ENCODE results near the gene ZNF460.
A peak's percentile ranks its signal among the peaks of the same experiment; 100 is the strongest.

ZNF460 gene

GRCh38 chr19:57308514-57308913, 28.2 kb downstream of the ZNF460 start:
- no peak overlapping the region for H3K4me3 ChIP-seq (ENCODE audit: insufficient read depth, low read depth, low read length)
- H3K27ac ChIP-seq (ENCODE audit: insufficient read depth, low read depth, low read length, poor library complexity, severe bottlenecking) = no peak overlapping the region
- H3K27me3 ChIP-seq (ENCODE audit: control insufficient read depth, insufficient read depth, low read length, poor library complexity, severe bottlenecking) = peaks cover 9% of the 10 kb centered on the region
- no peaks in the 10 kb centered on the region for H3K9me3 ChIP-seq (ENCODE audit: control insufficient read depth, low read length)
- no peaks in the 10 kb centered on the region for H3K4me1 ChIP-seq (ENCODE audit: control insufficient read depth, insufficient read depth, low read length)
- H3K36me3 ChIP-seq (ENCODE audit: control insufficient read depth, insufficient read depth, low read length) = no peaks in the 10 kb centered on the region

GRCh38 chr19:57310792-57311191, 30.5 kb downstream of the ZNF460 start:
- no peaks in the 10 kb centered on the region for H3K4me1 ChIP-seq (ENCODE audit: control insufficient read depth, insufficient read depth, low read length)
- no peaks in the 10 kb centered on the region for H3K9me3 ChIP-seq (ENCODE audit: control insufficient read depth, low read length)
- 88 to 89% methylated on average over 2 of the region's 2 CpGs for WGBS, 2 experiments
- H3K4me3 ChIP-seq (ENCODE audit: insufficient read depth, low read depth, low read length) = no peak overlapping the region
- peaks cover 31% of the 10 kb centered on the region for H3K27me3 ChIP-seq (ENCODE audit: control insufficient read depth, insufficient read depth, low read length, poor library complexity, severe bottlenecking)
- H3K27ac ChIP-seq (ENCODE audit: insufficient read depth, low read depth, low read length, poor library complexity, severe bottlenecking) = no peak overlapping the region
- H3K36me3 ChIP-seq (ENCODE audit: control insufficient read depth, insufficient read depth, low read length) = no peaks in the 10 kb centered on the region

- Histone ChIP-seq H3K4me1 (ENCODE audit: control insufficient read depth, insufficient read depth, low read length) (no peaks in the 10 kb centered on the region), H3K36me3 (ENCODE audit: control insufficient read depth, insufficient read depth, low read length) (no peaks in the 10 kb centered on the region), H3K4me3 (ENCODE audit: insufficient read depth, low read depth, low read length) (no peak overlapping the region), H3K27me3 (ENCODE audit: control insufficient read depth, insufficient read depth, low read length, poor library complexity, severe bottlenecking) (peaks cover 61% of the 10 kb centered on the region), H3K9me3 (ENCODE audit: control insufficient read depth, low read length) (no peaks in the 10 kb centered on the region), H3K27ac (ENCODE audit: insufficient read depth, low read depth, low read length, poor library complexity, severe bottlenecking) (no peak overlapping the region)
- 81% methylated on average over 4 of the region's 4 CpGs for WGBS, 2 experiments
Observed at GRCh38 chr19:57314146-57314545, 33.9 kb downstream of the ZNF460 start.

- Histone ChIP-seq H3K36me3 (ENCODE audit: control insufficient read depth, insufficient read depth, low read length) (no peaks in the 10 kb centered on the region), H3K9me3 (ENCODE audit: control insufficient read depth, low read length) (no peaks in the 10 kb centered on the region), H3K27ac (ENCODE audit: insufficient read depth, low read depth, low read length, poor library complexity, severe bottlenecking) (no peak overlapping the region), H3K4me3 (ENCODE audit: insufficient read depth, low read depth, low read length) (no peak overlapping the region), H3K4me1 (ENCODE audit: control insufficient read depth, insufficient read depth, low read length) (peaks cover 8% of the 10 kb centered on the region), H3K27me3 (ENCODE audit: control insufficient read depth, insufficient read depth, low read length, poor library complexity, severe bottlenecking) (peaks cover 61% of the 10 kb centered on the region)
- 35 to 39% methylated on average over 29 of the region's 29 CpGs for WGBS, 2 experiments
Observed at GRCh38 chr19:57317503-57317902, 37.2 kb downstream of the ZNF460 start.

GRCh38 chr19:57319869-57320179, 39.5 kb downstream of the ZNF460 start:
- Histone ChIP-seq H3K4me3 (ENCODE audit: insufficient read depth, low read depth, low read length) (peak overlapping the region; percentile 72), H3K9me3 (ENCODE audit: control insufficient read depth, low read length) (no peaks in the 10 kb centered on the region), H3K27me3 (ENCODE audit: control insufficient read depth, insufficient read depth, low read length, poor library complexity, severe bottlenecking) (peaks cover 39% of the 10 kb centered on the region), H3K4me1 (ENCODE audit: control insufficient read depth, insufficient read depth, low read length) (peaks cover 8% of the 10 kb centered on the region), H3K27ac (ENCODE audit: insufficient read depth, low read depth, low read length, poor library complexity, severe bottlenecking) (peak overlapping the region; percentile 58), H3K36me3 (ENCODE audit: control insufficient read depth, insufficient read depth, low read length) (peaks cover 11% of the 10 kb centered on the region)
- 3 to 5% methylated on average over 1 of the region's 1 CpG for whole genome bisulfite sequencing, 2 experiments

GRCh38 chr19:57320180-57321084, 40.1 kb downstream of the ZNF460 start, which contains the start of gene ZNF543:
Gene ZNF543, plus strand, starts transcription at chr19:57320472. Its CDS starts 382 bp downstream, at chr19:57320854.
- Histone ChIP-seq H3K4me1 (ENCODE audit: control insufficient read depth, insufficient read depth, low read length) (peaks cover 8% of the 10 kb centered on the region), H3K27me3 (ENCODE audit: control insufficient read depth, insufficient read depth, low read length, poor library complexity, severe bottlenecking) (peaks cover 33% of the 10 kb centered on the region), H3K9me3 (ENCODE audit: control insufficient read depth, low read length) (no peaks in the 10 kb centered on the region), H3K36me3 (ENCODE audit: control insufficient read depth, insufficient read depth, low read length) (peaks cover 14% of the 10 kb centered on the region), H3K4me3 (ENCODE audit: insufficient read depth, low read depth, low read length) (peak within 1 kb of the TSS; percentile 72), H3K27ac (ENCODE audit: insufficient read depth, low read depth, low read length, poor library complexity, severe bottlenecking) (peak within 1 kb of the TSS; percentile 58)
- 1% methylated on average over 71 of the region's 71 CpGs for WGBS, 2 experiments

- H3K4me1 ChIP-seq (ENCODE audit: control insufficient read depth, insufficient read depth, low read length) = peaks cover 8% of the 10 kb centered on the region
- H3K27me3 ChIP-seq (ENCODE audit: control insufficient read depth, insufficient read depth, low read length, poor library complexity, severe bottlenecking) = peaks cover 26% of the 10 kb centered on the region
- no peaks in the 10 kb centered on the region for H3K9me3 ChIP-seq (ENCODE audit: control insufficient read depth, low read length)
- peak overlapping the region; percentile 72 for H3K4me3 ChIP-seq (ENCODE audit: insufficient read depth, low read depth, low read length)
- WGBS, 2 experiments = 64 to 65% methylated on average over 8 of the region's 8 CpGs
- no peak overlapping the region for H3K27ac ChIP-seq (ENCODE audit: insufficient read depth, low read depth, low read length, poor library complexity, severe bottlenecking)
- H3K36me3 ChIP-seq (ENCODE audit: control insufficient read depth, insufficient read depth, low read length) = peaks cover 14% of the 10 kb centered on the region
Observed at GRCh38 chr19:57321116-57321515, 40.8 kb downstream of the ZNF460 start.

GRCh38 chr19:57321751-57322150, 41.5 kb downstream of the ZNF460 start:
- peak overlapping the region; percentile 72 for H3K4me3 ChIP-seq (ENCODE audit: insufficient read depth, low read depth, low read length)
- H3K36me3 ChIP-seq (ENCODE audit: control insufficient read depth, insufficient read depth, low read length) = peaks cover 17% of the 10 kb centered on the region
- H3K4me1 ChIP-seq (ENCODE audit: control insufficient read depth, insufficient read depth, low read length) = peaks cover 8% of the 10 kb centered on the region
- WGBS, 2 experiments = 89 to 94% methylated on average over 3 of the region's 3 CpGs
- H3K27ac ChIP-seq (ENCODE audit: insufficient read depth, low read depth, low read length, poor library complexity, severe bottlenecking) = no peak overlapping the region
- H3K9me3 ChIP-seq (ENCODE audit: control insufficient read depth, low read length) = no peaks in the 10 kb centered on the region
- peaks cover 20% of the 10 kb centered on the region for H3K27me3 ChIP-seq (ENCODE audit: control insufficient read depth, insufficient read depth, low read length, poor library complexity, severe bottlenecking)

GRCh38 chr19:57324992-57325391, 44.7 kb downstream of the ZNF460 start:
- H3K27me3 ChIP-seq (ENCODE audit: control insufficient read depth, insufficient read depth, low read length, poor library complexity, severe bottlenecking) = no peaks in the 10 kb centered on the region
- no peak overlapping the region for H3K27ac ChIP-seq (ENCODE audit: insufficient read depth, low read depth, low read length, poor library complexity, severe bottlenecking)
- H3K9me3 ChIP-seq (ENCODE audit: control insufficient read depth, low read length) = no peaks in the 10 kb centered on the region
- peaks cover 36% of the 10 kb centered on the region for H3K36me3 ChIP-seq (ENCODE audit: control insufficient read depth, insufficient read depth, low read length)
- no peak overlapping the region for H3K4me3 ChIP-seq (ENCODE audit: insufficient read depth, low read depth, low read length)
- peaks cover 8% of the 10 kb centered on the region for H3K4me1 ChIP-seq (ENCODE audit: control insufficient read depth, insufficient read depth, low read length)

GRCh38 chr19:57327993-57328392, 47.7 kb downstream of the ZNF460 start:
- Histone ChIP-seq H3K27me3 (ENCODE audit: control insufficient read depth, insufficient read depth, low read length, poor library complexity, severe bottlenecking) (no peaks in the 10 kb centered on the region), H3K27ac (ENCODE audit: insufficient read depth, low read depth, low read length, poor library complexity, severe bottlenecking) (no peak overlapping the region), H3K9me3 (ENCODE audit: control insufficient read depth, low read length) (no peaks in the 10 kb centered on the region), H3K36me3 (ENCODE audit: control insufficient read depth, insufficient read depth, low read length) (peaks cover 36% of the 10 kb centered on the region), H3K4me1 (ENCODE audit: control insufficient read depth, insufficient read depth, low read length) (no peaks in the 10 kb centered on the region), H3K4me3 (ENCODE audit: insufficient read depth, low read depth, low read length) (no peak overlapping the region)
- WGBS, 2 experiments = 95 to 97% methylated on average over 8 of the region's 8 CpGs
